Tibial nerve (tissue), 4 donors: ENCODE results near the gene HERC4. TPM values are rescaled to one million over a fixed set of nuclear protein-coding genes. Genes with fewer than 3 reads are reported as not detected.

Source experiments
- DNase-seq, 2 donors: peaks; one replicate each; pipeline ENCODE4 v3.0.0-alpha.2; 2019; ENCODE audit warnings: low spot score in 2 of 2
- H3K27ac ChIP-seq, 4 donors: fragments of 200-600 bp; sonication (generic) in 3 of 4; one replicate each; pipeline ENCODE4 v1.5.1; 2017 to 2019; ENCODE audit warnings: mild to moderate bottlenecking in 1 of 4
- H3K27me3 ChIP-seq, 2 donors: fragments of 200-600 bp; sonication (generic) in 1 of 2; one replicate each; pipeline versions ENCODE4 v1.5.1 to v1.6.0; 2017 to 2019
- H3K36me3 ChIP-seq, 3 donors: fragments of 200-600 bp; sonication (generic); one replicate each; pipeline ENCODE4 v1.5.1; 2018 to 2019
- H3K4me1 ChIP-seq, 4 donors: fragments of 200-600 bp; sonication (generic) in 3 of 4; one replicate each; pipeline ENCODE4 v1.5.1; 2017 to 2019
- H3K4me3 ChIP-seq, 4 donors: fragments of 200-600 bp; sonication (generic) in 3 of 4; one replicate each; pipeline ENCODE4 v1.5.1; 2017 to 2019; ENCODE audit warnings: mild to moderate bottlenecking in 1 of 4, moderate library complexity in 1 of 4
- H3K9me3 ChIP-seq, 4 donors: fragments of 200-600 bp; sonication (generic) in 3 of 4; one replicate each; pipeline ENCODE4 v1.5.1; 2017 to 2019
- CTCF ChIP-seq, 5 experiments: fragments of 200-600 bp in 3 of 5; fragments of 450-650 bp in 2 of 5; sonication (generic) in 3 of 5; IDR thresholded peaks; one replicate each; pipeline ENCODE4 v1.5.1; 2016 to 2019; ENCODE audit warnings: antibody characterized with exemption in 5 of 5, mild to moderate bottlenecking in 3 of 5, moderate library complexity in 2 of 5
- EP300 ChIP-seq, 2 donors: sonication (generic); formaldehyde crosslinking; IDR thresholded peaks; one replicate each; pipeline ENCODE4 v1.6.1; 2017; ENCODE audit warnings: antibody characterized with exemption in 2 of 2, mild to moderate bottlenecking in 1 of 2
- POLR2A ChIP-seq, 2 donors: fragments of 450-650 bp; IDR thresholded peaks; one replicate each; pipeline ENCODE4 v1.6.1; 2017; ENCODE audit warnings: antibody characterized with exemption in 2 of 2, mild to moderate bottlenecking in 2 of 2, moderate library complexity in 2 of 2
- WGBS, 2 donors: methylation state at CpG; one replicate each; pipeline ENCODE4 v1.1.5; 2018; 5-methylcytosine and 5-hydroxymethylcytosine counted together
- total RNA-seq, 4 donors: library from RNA; depleted of rRNA; stranded (reverse); fragments of >200 nt; gene quantifications; one replicate each; pipeline ENCODE4 v1.1.0, GENCODE V29; 2016

Gene HERC4
- total RNA-seq, 4 donors from 2014 or later: 38.1 to 57.0 (median 54.1) TPM

- H3K9me3 ChIP-seq: no peaks in the 10 kb centered on the region
- no peaks in the 10 kb centered on the region for H3K36me3 ChIP-seq
- no peaks in the 10 kb centered on the region for H3K4me1 ChIP-seq
- TF ChIP-seq CTCF (IDR thresholded peaks at IDR 0.05): no peak
- DNase-seq: no peak
- 91 to 95% methylated on average over 3 of the region's 3 CpGs for WGBS, 2 donors
- no peaks in the 10 kb centered on the region for H3K27me3 ChIP-seq
- no peak overlapping the region for H3K27ac ChIP-seq
- no peak overlapping the region for H3K4me3 ChIP-seq
Measured at GRCh38 chr10:68103901-68104300, 28.8 kb upstream of the HERC4 start.

GRCh38 chr10:68103261-68103878 lies 28.3 kb upstream of the HERC4 start:
- Histone ChIP-seq H3K4me3 (no peak overlapping the region), H3K9me3 (no peaks in the 10 kb centered on the region), H3K4me1 (no peaks in the 10 kb centered on the region), H3K36me3 (no peaks in the 10 kb centered on the region), H3K27me3 (no peaks in the 10 kb centered on the region), H3K27ac (no peak overlapping the region)
- TF ChIP-seq CTCF (IDR thresholded peaks at IDR 0.05) (no peak), POLR2A (IDR thresholded peaks at IDR 0.05) (no peak), EP300 (IDR thresholded peaks at IDR 0.05) (no peak)
- no peak for DNase-seq
- 85 to 92% methylated on average over 4 of the region's 4 CpGs for WGBS, 2 donors

- Histone ChIP-seq H3K9me3 (no peaks in the 10 kb centered on the region), H3K27ac (no peak overlapping the region), H3K4me3 (no peak overlapping the region), H3K4me1 (no peaks in the 10 kb centered on the region), H3K27me3 (no peaks in the 10 kb centered on the region), H3K36me3 (no peaks in the 10 kb centered on the region)
- no peak for DNase-seq
- WGBS, 2 donors: 90 to 91% methylated on average over 2 of the region's 2 CpGs
- TF ChIP-seq POLR2A (IDR thresholded peaks at IDR 0.05) (no peak), EP300 (IDR thresholded peaks at IDR 0.05) (no peak), CTCF (IDR thresholded peaks at IDR 0.05) (no peak)
Measured at GRCh38 chr10:68101066-68101465, 26.0 kb upstream of the HERC4 start.

- TF ChIP-seq CTCF (IDR thresholded peaks at IDR 0.05): no peak
- no peak for TF ChIP-seq EP300 (IDR thresholded peaks at IDR 0.05)
- no peak for TF ChIP-seq POLR2A (IDR thresholded peaks at IDR 0.05)
- 92 to 98% methylated on average over 3 of the region's 3 CpGs for WGBS, 2 donors
Measured at GRCh38 chr10:68099736-68100135, 24.7 kb upstream of the HERC4 start.

GRCh38 chr10:68096913-68097516 lies 21.9 kb upstream of the HERC4 start:
- no peaks in the 10 kb centered on the region for H3K27me3 ChIP-seq
- H3K9me3 ChIP-seq: no peaks in the 10 kb centered on the region
- WGBS, 2 donors: 44 to 52% methylated on average over 4 of the region's 4 CpGs
- H3K27ac ChIP-seq: no peak overlapping the region
- no peak for DNase-seq
- TF ChIP-seq POLR2A (IDR thresholded peaks at IDR 0.05) (no peak), CTCF (IDR thresholded peaks at IDR 0.05) (no peak), EP300 (IDR thresholded peaks at IDR 0.05) (no peak)
- H3K36me3 ChIP-seq: no peaks in the 10 kb centered on the region
- no peaks in the 10 kb centered on the region for H3K4me1 ChIP-seq
- no peak overlapping the region for H3K4me3 ChIP-seq

More at GRCh38 chr10:68099736-68100135, 24.7 kb upstream of the HERC4 start:
- no peak for DNase-seq
- H3K27me3 ChIP-seq: no peaks in the 10 kb centered on the region
- H3K4me1 ChIP-seq: no peaks in the 10 kb centered on the region
- H3K9me3 ChIP-seq: no peaks in the 10 kb centered on the region
- H3K36me3 ChIP-seq: no peaks in the 10 kb centered on the region
- no peak overlapping the region for H3K27ac ChIP-seq
- no peak overlapping the region for H3K4me3 ChIP-seq
